ENCODE data around the gene HOXA5. TPM values are rescaled to one million over a fixed set of nuclear protein-coding genes. Genes with fewer than 3 reads are reported as not detected.

HOXA5 gene
- total and polyA plus RNA-seq, 2 of the 8 experiments (the other 6 are each of a cell fraction or from before 2014, with no cell fraction given) = not detected

DNA sequence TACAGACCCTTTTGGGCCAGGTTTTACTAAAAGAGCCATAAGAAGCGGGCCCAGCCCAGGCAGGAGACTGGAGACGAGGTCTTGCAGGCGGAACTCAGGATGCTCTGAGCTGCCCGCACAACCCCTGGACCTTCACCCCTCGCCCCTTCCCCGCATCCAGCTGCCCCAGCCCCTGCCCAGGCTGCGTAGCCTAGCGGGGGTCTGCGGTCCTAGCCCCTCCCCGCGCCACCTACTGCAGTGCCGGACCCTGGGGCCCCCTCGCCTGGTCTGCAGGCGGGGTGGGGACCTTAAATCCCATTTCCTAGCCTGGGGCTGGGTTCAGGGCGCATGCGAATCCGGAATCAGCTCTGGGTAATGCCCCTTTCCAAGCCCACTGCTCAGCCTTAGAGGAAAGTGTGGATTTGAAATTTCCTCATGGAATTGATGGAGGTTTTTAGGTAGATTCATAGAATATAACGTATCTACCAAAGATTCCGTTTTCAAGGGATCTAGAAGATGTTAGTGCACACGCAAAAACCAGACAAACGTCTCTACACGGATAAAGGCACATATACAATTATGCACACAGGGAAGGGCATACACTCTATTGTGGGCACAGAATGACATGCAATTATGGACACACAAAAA is 9.4 kb upstream of the HOXA5 start (continued):
- TF ChIP-seq EZH2 (IDR thresholded peaks at IDR 0.05; ENCODE audit: low read depth, low read length, severe bottlenecking) = peak; percentile 62
- TF ChIP-seq TAF1 (IDR thresholded peaks at IDR 0.05; ENCODE audit: low read depth, low read length) = no peak
- TF ChIP-seq, protein P1, sequence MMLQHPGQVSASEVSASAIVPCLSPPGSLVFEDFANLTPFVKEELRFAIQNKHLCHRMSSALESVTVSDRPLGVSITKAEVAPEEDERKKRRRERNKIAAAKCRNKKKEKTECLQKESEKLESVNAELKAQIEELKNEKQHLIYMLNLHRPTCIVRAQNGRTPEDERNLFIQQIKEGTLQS (IDR thresholded peaks at IDR 0.05; ENCODE audit: insufficient read depth, low read depth, low read length) = no peak
- TF ChIP-seq GABPA (IDR thresholded peaks at IDR 0.05; ENCODE audit: borderline replicate concordance, insufficient read depth, low read length) = no peak
- TF ChIP-seq SUZ12 (IDR thresholded peaks at IDR 0.05; ENCODE audit: low read length) = peak; percentile 1; the same call in 1 of the 2 replicates
- TF ChIP-seq CBX8 (IDR thresholded peaks at IDR 0.05; ENCODE audit: borderline replicate concordance, low read depth, low read length) = peak; percentile 96; the same call in 1 of the 2 replicates
- no peak for TF ChIP-seq CTCF (IDR thresholded peaks at IDR 0.05; ENCODE audit: control extremely low read depth in 1 of 3, insufficient read depth in 1 of 3, low read depth in 1 of 3, low read length in 3 of 3)
- TF ChIP-seq CHD1 (IDR thresholded peaks at IDR 0.05; ENCODE audit: low read depth, low read length) = no peak
